IPS-20b (cell line): ENCODE data around the gene MYO1E.
"Not testable (repeated sequence)": the region's sequence is repeated elsewhere in the genome, so short reads cannot be mapped to it uniquely, and the experiment has no call there.

Experiments used
- H3K27ac ChIP-seq: one replicate; pipeline ENCODE4 v1.5.1; 2013; ENCODE audit warnings: low read length
- H3K27me3 ChIP-seq: 2 replicates; pipeline ENCODE4 v1.6.1; 2013; ENCODE audit warnings: mild to moderate bottlenecking, low read length, inconsistent platforms; ENCODE audit not compliant: insufficient read depth
- H3K36me3 ChIP-seq: 2 replicates; pipeline ENCODE4 v1.6.1; 2013; ENCODE audit warnings: low read depth, mild to moderate bottlenecking, inconsistent platforms, low read length, moderate library complexity; ENCODE audit not compliant: insufficient read depth
- H3K4me1 ChIP-seq: 2 replicates; pipeline ENCODE4 v1.6.1; 2013; ENCODE audit warnings: mild to moderate bottlenecking, control low read depth, inconsistent platforms, low read length, moderate library complexity; ENCODE audit not compliant: insufficient read depth
- H3K4me3 ChIP-seq: 2 replicates; pipeline ENCODE4 v1.5.1; 2013; ENCODE audit warnings: mild to moderate bottlenecking, low read length, inconsistent platforms
- H3K9ac ChIP-seq: 2 replicates; pipeline ENCODE4 v1.6.1; 2013; ENCODE audit warnings: low read depth, mild to moderate bottlenecking, inconsistent platforms, low read length, moderate library complexity
- H3K9me3 ChIP-seq: 2 replicates; pipeline ENCODE4 v1.6.1; 2013; ENCODE audit warnings: mild to moderate bottlenecking, low read depth, low read length, inconsistent platforms; ENCODE audit not compliant: insufficient read depth

MYO1E gene

DNA sequence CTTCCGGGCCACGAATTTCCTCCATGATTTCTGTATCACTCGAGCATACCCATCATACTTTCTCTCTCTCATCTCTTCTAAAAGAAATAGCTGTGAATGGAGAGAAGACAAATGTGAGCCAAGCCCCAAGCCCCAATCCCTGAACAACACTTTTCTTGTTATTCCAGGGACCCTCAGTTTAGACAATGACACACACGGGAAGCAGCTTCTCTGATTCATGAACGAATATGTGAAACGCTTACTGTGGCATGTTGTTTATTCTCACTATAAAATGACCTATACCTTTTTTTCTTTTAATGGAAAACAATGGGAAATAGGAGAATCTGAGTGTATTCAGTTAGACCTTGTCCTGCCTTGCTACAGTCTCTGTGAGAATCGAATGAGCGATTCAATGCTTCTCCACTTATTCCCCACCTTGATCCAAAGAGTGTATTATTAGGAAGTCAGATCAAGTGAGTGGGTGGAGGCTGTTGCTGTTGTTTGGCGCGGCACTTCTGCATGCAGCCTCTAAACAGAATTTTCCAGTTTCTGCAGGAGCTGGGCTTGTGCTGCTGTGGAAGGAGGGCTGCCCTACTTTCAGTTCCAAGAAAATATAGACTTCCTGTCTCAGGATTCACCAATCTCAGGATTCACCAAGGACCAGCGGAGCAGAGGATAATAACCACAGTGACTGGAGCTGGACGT, 198.4 kb downstream of the MYO1E start:
- no peaks in the 10 kb centered on the region for H3K9me3 ChIP-seq
- no peak overlapping the region for H3K27ac ChIP-seq
- no peak overlapping the region for H3K9ac ChIP-seq
- H3K4me3 ChIP-seq = no peak overlapping the region
- no peaks in the 10 kb centered on the region for H3K27me3 ChIP-seq
- H3K4me1 ChIP-seq = no peaks in the 10 kb centered on the region
- H3K36me3 ChIP-seq = peaks cover 59% of the 10 kb centered on the region

DNA sequence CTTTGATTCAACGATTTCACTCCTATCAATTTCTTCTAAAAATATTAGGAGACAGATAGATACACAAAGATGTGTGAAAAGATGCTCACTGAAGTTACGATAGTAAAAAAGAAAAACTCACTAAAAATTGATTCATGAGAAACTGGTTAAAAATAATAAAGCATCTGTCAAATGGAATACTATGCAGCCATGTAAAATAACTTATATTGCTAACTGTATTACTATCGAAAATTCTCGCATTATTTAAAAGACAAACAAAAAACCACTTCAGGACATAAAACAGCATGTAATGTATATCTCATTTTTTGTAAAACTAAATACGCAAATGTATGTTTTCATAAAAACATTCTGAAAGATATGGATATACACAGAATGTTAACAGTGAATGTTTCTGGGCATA, 199.5 kb downstream of the MYO1E start:
- no peaks in the 10 kb centered on the region for H3K27me3 ChIP-seq
- no peaks in the 10 kb centered on the region for H3K4me1 ChIP-seq
- H3K36me3 ChIP-seq = peaks cover 49% of the 10 kb centered on the region

DNA sequence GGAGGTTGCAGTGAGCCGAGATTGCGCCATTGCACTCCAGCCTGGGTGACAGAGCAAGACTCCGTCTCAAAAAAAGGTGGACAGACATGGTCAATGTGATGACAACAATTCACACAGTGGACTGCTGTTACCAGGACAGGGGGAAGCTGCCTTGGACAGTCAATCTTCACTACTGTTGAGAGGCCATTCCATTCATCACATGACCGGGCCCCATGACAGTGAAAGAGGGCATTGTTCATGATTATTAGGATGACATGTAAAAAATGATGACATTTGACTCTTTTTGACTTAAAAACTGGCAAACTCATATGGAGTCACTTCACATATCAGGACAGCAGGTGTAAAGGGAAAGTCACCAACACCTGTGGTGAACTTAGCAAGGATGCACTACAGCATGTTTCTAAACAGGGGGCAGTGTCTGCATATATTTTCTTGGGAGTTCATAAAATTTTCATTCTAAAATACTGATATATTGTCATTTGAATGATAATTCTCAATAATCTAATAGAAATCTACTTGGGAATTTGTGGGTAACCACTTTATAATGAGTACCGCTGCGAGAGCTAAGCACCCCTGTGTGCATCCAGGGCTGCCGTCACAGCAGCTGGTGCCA, 200.3 kb downstream of the MYO1E start:
- H3K9me3 ChIP-seq = no peaks in the 10 kb centered on the region
- peaks cover 41% of the 10 kb centered on the region for H3K36me3 ChIP-seq
- H3K9ac ChIP-seq = no peak overlapping the region
- H3K27me3 ChIP-seq = no peaks in the 10 kb centered on the region
- no peak overlapping the region for H3K27ac ChIP-seq
- no peak overlapping the region for H3K4me3 ChIP-seq
- no peaks in the 10 kb centered on the region for H3K4me1 ChIP-seq

More for the DNA sequence above, 199.5 kb downstream of the MYO1E start:
- Histone ChIP-seq H3K9ac (no peak overlapping the region), H3K27ac (no peak overlapping the region), H3K9me3 (no peaks in the 10 kb centered on the region), H3K4me3 (no peak overlapping the region)

DNA sequence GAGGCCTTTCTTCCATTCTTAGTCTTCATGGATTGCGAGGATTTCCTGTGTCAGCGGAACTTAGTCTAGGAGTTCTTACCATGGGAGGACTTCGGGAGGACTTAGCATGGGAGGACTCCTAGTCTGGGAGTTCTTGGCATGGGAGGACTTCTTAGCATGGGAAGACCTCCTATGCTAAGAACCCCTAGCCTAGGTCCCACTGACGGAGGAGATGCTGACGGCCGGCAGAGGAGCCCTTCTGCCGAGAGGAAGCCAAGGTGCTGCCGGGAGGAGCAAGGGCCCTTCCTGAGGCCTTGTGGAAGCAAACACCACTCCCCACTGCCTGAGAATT, 201.6 kb downstream of the MYO1E start:
- H3K4me3 ChIP-seq = no peak overlapping the region
- no peaks in the 10 kb centered on the region for H3K4me1 ChIP-seq
- H3K27ac ChIP-seq = no peak overlapping the region
- no peaks in the 10 kb centered on the region for H3K9me3 ChIP-seq
- no peak overlapping the region for H3K9ac ChIP-seq
- H3K36me3 ChIP-seq = peaks cover 36% of the 10 kb centered on the region
- no peaks in the 10 kb centered on the region for H3K27me3 ChIP-seq

DNA sequence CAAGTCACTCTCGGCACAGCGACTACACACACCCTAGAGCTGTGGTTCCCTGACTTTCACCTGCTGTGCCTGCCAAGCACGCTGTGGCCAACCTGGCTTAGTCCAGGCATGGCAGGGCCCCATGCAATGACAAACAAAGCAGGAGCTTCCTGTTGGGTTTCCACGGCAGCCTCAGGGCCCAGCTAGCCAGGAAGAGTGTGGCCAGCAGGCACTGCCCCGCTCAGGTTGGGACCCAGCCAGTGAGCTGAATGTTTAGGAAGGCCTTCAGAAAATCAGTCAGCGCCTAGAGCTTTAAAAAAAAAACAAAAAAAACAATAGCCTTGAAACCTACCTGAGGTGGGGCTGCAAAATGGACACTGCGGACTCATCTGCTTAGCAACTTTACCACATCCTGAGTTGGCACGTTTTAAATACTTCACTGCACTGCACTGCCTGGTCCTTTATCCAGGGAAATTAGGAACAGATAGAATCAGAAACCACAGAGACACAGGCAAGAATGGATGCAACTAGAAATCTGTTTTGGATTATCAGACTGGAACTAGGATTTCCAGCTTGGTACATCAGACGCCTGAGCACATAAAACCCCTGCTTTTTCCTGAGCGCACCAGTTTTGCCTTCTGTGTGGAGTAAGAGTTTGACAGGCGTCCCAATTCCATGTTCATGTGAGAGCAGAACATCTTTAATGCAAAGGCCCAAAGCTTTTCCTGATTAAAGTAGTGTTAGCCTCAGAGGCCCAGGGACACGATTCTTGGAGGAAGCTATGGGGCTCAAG, 202.2 kb downstream of the MYO1E start:
- Histone ChIP-seq H3K27ac (no peak overlapping the region), H3K4me1 (peaks cover 3% of the 10 kb centered on the region; the same call in 1 of the 2 replicates), H3K9me3 (no peaks in the 10 kb centered on the region), H3K9ac (no peak overlapping the region), H3K4me3 (no peak overlapping the region), H3K27me3 (no peaks in the 10 kb centered on the region), H3K36me3 (peaks cover 36% of the 10 kb centered on the region)

DNA sequence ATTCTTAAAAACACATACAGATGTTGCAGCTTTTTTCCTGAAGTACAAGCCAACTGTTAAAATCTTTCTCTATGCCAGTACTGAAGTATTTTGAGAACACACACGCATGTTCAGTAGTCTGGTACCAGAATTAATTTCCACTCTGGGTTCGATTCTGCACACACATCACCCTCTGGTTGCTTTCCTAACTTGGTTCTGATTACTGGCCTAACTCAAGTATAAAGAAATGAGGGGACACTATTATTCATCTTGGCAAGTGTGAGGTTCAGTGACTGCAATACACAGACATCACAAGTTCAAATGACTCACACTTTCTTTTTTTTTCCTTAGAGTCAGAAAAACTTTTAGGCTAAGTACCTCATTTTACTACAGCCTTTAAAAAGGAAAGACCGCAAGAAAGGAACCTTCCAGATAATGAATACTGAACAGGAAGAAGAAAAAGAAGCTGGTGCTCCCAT, 203.4 kb downstream of the MYO1E start:
- Histone ChIP-seq H3K4me3 (no peak overlapping the region), H3K4me1 (peaks cover 3% of the 10 kb centered on the region; the same call in 1 of the 2 replicates), H3K27ac (no peak overlapping the region), H3K9me3 (no peaks in the 10 kb centered on the region), H3K27me3 (no peaks in the 10 kb centered on the region), H3K9ac (no peak overlapping the region), H3K36me3 (peaks cover 43% of the 10 kb centered on the region)

DNA sequence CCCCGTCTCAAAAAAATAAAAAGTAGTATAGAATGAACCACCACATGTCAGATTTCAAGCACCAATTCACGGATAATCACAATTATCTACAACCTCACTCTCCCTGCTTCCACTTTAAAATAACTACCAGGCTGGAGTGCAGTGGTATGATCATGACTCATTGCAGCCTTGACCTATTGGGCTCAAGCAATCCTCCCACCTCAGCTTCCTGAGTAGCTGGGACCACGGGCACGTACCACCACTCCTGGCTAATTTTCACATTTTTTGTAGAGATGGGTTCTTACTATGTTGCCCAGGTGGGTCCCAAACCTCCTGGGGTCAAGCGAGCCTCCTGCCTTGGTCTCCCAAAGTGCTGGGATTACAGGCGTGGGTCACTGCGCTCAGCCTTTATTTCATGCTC, 204.1 kb downstream of the MYO1E start:
- no peak overlapping the region for H3K9ac ChIP-seq
- H3K4me3 ChIP-seq = no peak overlapping the region
- peaks cover 43% of the 10 kb centered on the region for H3K36me3 ChIP-seq
- no peaks in the 10 kb centered on the region for H3K27me3 ChIP-seq
- no peaks in the 10 kb centered on the region for H3K9me3 ChIP-seq
- H3K27ac ChIP-seq = no peak overlapping the region
- H3K4me1 ChIP-seq = peaks cover 3% of the 10 kb centered on the region; the same call in 1 of the 2 replicates

DNA sequence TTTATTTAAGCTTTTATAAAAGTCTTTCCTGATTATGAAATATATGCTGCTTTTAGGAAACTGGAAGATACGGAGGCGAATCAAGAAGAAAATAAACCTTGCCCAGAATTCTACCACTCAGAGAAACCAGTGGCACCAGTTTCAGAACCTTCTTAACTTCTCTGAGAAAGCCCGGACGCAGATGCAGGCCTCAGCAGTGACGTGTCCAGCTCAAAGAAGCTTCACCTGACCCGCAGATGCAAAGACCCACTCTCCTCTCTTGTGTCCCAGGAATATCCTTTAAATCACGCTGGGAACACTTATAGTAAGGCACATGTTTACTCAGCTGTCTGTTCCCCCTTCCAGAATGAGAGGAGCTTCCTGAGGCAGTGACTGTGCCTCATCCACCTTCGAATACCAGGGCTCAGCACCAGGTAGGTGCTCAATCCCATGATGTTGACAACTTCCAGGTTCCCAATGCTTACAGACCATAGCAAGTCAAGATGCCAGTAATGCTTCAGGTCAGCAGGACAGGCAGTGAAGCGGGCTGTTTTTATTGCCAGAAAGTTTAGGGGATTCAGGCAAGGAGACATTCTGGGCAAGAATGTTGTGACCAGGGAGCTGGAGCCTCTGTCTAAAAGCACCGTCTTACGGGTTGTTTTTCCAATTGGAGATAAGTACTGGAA, 205.9 kb downstream of the MYO1E start:
- Histone ChIP-seq H3K4me3 (no peak overlapping the region), H3K9me3 (no peaks in the 10 kb centered on the region), H3K36me3 (peaks cover 35% of the 10 kb centered on the region), H3K27ac (no peak overlapping the region), H3K9ac (no peak overlapping the region), H3K27me3 (no peaks in the 10 kb centered on the region), H3K4me1 (peaks cover 3% of the 10 kb centered on the region; the same call in 1 of the 2 replicates)

DNA sequence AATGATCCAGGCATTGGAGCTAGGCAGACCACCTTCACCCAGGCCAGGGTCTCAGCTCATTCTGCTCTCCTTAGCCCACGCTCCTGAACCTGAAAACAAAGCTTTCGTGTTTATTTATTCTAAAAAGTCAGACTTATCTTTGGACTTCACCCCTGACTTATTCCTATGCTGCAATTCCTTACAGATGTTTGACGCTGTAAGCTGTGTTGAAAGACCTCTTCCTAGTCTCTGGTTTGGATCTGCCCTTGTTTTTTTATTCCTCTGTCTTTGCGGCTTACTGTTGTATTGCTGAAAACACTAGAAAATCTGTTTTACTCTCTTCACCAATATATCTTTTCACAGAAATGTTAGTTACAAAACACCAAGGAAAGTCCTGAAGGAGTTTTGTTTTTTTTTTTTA, 206.5 kb downstream of the MYO1E start:
- H3K4me1 ChIP-seq = peaks cover 3% of the 10 kb centered on the region; the same call in 1 of the 2 replicates
- H3K27me3 ChIP-seq = no peaks in the 10 kb centered on the region
- H3K9ac ChIP-seq = no peak overlapping the region
- no peak overlapping the region for H3K27ac ChIP-seq
- H3K9me3 ChIP-seq = no peaks in the 10 kb centered on the region
- peaks cover 29% of the 10 kb centered on the region for H3K36me3 ChIP-seq
- no peak overlapping the region for H3K4me3 ChIP-seq

DNA sequence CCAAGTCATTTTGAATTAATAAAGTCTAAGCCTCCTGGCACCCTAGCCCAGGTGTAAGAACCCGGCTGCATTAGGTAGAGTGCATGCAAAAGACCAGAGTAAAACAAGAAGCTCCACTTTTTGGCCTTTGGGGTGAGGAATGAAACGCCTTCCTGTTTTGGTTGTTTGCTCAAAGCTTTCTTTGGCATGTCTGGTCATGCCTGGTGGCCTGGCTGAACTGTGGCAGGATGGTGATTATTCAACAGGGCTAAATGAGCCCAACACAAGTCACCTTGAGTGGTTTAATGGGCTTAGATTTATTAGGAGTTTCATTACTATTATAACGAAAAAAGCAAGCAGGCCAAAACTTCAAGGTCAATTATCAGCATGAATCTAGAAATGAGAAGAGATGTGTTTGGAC, 206.9 kb downstream of the MYO1E start:
- peaks cover 3% of the 10 kb centered on the region; the same call in 1 of the 2 replicates for H3K4me1 ChIP-seq
- H3K9ac ChIP-seq = no peak overlapping the region
- H3K36me3 ChIP-seq = peaks cover 28% of the 10 kb centered on the region
- H3K27ac ChIP-seq = no peak overlapping the region
- H3K9me3 ChIP-seq = no peaks in the 10 kb centered on the region
- no peaks in the 10 kb centered on the region for H3K27me3 ChIP-seq
- no peak overlapping the region for H3K4me3 ChIP-seq

DNA sequence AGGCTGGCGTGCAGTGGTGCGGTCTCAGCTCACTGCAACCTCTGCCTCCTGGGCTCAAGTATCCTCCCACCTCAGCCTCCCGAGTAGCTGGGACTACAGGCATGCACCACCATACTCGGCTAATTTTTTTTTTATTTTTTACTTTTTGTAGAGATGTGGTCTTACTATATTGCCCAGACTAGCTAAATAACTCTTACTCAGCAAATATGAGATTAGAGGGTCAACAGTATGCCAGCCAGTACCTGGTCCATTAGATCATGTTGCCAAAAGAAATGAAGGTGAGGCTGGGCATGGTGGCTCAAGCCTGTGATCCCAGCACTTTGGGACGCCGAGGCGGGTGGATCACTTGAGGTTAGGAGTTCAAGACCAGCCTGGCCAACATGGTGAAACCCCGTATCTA, 210.6 kb downstream of the MYO1E start:
- H3K27me3 ChIP-seq, H3K9ac ChIP-seq, H3K27ac ChIP-seq, H3K4me1 ChIP-seq, H3K4me3 ChIP-seq, H3K9me3 ChIP-seq: not testable (repeated sequence)
- peaks cover 55% of the 10 kb centered on the region for H3K36me3 ChIP-seq
